ENCODE results near the gene ICAM4. TPM values are rescaled to one million over a fixed set of nuclear protein-coding genes. Genes with fewer than 3 reads are reported as not detected.
"Not testable (repeated sequence)": the region's sequence is repeated elsewhere in the genome, so short reads cannot be mapped to it uniquely, and the experiment has no call there.

The ICAM4 gene
- 0.35 and 0.69 TPM in 2 replicates for total RNA-seq

GRCh38 chr19:10286803-10287737 is at the start of gene ICAM4:
TSS of gene ICAM4 (plus strand) at chr19:10286955. CDS start at chr19:10287013, 58 bp downstream.
- no peak for DNase-seq (ENCODE audit: low read depth)

DNA sequence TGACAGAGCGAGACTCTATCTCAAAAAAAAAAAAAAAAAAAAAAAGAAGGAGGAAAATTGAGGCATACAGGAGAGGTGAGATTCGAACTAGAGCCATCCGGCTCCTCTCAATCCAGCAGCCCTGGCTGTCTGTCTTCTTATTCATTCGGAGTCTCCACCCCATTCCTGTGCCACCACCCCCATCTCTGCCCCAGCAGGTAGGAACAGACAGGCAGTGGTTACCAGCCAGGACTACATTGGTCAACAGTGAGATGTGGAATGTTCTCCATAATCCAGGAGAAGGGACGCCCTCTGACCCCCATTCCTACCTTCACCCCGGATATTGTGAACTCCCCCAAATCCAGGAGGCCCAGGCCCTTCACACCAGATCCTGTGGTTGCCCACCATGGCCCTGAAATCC is 49.1 kb upstream of the ICAM4 start:
- no peak for DNase-seq (ENCODE audit: low read depth)

GRCh38 chr19:10238172-10238783 is 48.5 kb upstream of the ICAM4 start:
- no peak for DNase-seq (ENCODE audit: low read depth)

- not testable (repeated sequence) for DNase-seq (ENCODE audit: low read depth)
These were observed 44.8 kb upstream of the ICAM4 start for GRCh38 chr19:10241826-10242449.

GRCh38 chr19:10243606-10244005 is 43.1 kb upstream of the ICAM4 start:
- no peak for DNase-seq (ENCODE audit: low read depth)

- no peak for DNase-seq (ENCODE audit: low read depth)
These were observed 41.4 kb upstream of the ICAM4 start for GRCh38 chr19:10245189-10245939.

DNA sequence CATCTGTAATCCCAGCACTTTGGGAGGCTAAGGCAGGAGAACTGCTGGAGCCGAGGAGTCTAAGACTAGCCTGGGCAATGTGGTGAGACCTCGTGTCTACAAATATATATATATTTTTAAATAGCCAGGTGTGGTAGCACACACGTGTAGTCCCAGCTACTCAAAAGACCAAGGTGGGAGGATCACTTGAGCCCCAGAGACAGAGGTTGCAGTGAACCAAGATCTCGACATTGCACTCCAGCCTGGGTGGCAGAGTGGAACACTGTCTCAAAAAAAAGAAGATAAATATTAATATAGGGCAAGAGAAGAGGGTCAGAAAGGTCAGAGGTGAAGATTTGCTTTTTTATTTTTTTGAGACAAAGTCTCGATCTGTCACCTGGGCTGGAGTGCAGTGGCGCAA is 40.2 kb upstream of the ICAM4 start:
- no peak for DNase-seq (ENCODE audit: low read depth)

GRCh38 chr19:10251792-10252694 is 34.7 kb upstream of the ICAM4 start, which contains the start of gene MRPL4:
TSS of gene MRPL4 (plus strand) at chr19:10252214. CDS start at chr19:10252254, 40 bp downstream.
- DNase-seq (ENCODE audit: low read depth), result peak; percentile 99

DNA sequence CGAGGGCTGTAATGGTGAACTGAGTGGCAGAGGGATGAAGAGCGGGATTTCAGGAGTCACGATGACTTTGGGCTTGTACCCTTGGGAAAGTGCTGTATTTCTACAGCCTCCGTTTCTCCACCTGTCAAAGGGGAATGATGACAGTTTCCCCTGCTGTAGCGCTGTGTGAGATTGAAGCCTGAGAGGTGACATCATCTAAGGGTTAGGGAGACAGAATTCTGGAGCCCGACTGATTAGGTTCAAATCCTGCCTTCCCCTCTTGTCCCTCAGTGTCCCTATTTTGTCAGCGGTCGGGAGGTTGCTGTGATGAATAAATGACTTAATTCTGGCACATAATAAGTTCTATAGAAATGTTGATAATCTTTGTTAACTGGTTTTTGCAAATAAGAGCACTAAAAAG is 34.0 kb upstream of the ICAM4 start:
- DNase-seq (ENCODE audit: low read depth), result no peak

DNA sequence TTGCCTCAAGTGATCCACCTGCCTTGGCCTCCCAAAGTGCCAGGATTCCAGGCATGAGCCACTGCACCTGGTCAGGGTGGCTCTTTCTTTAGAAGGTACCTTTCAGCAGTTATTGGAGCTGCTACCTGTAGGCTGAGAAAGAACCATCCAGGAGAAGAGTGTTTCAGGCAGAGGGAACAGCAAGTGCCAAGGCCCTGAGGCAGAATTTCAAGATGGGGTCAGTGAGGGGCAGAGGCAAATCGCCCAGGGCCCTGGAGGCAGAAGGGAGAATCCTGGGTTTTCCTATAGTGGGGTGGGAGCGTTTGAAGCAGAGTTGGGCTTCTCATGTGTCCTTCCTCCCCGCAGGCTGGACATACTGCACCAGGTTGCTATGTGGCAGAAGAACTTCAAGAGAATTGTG is 32.5 kb upstream of the ICAM4 start:
- DNase-seq (ENCODE audit: low read depth), result no peak

DNA sequence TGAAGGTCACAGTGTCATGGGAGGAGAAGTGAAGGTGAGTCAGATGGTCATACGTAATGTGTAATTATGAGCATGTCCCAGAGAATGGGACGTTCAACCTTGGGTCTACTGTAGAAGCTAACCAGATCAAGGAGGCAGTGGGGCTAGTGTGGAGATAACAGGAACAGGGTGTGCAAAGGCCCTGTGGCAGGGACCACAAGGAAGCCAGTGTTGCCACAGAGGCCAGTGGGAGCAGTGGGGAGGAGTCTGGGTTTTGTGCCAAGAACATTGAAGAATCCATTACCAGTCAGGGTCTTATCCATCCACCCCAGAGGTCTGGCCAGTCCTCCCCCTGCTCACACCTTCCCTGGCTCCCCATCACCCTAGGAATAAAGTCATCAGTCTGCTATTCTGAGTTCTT is 31.4 kb upstream of the ICAM4 start:
- no peak for DNase-seq (ENCODE audit: low read depth)

DNA sequence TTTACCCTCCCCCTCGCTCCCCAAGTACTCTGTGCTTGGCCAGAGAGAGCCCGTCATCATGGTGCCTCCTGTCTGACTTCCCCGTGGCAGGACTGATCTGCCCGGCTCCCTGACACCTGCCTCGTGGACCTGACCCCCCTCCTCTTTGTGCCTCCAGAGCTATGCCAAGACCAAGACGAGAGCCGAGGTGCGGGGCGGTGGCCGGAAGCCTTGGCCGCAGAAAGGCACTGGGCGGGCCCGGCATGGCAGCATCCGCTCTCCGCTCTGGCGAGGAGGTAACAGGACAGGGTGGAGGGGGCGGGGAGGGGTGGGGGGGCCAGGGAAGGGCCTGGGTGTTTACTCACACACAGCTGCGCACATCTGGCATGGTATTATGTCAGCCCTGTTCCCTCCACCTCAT is 30.2 kb upstream of the ICAM4 start:
- no peak for DNase-seq (ENCODE audit: low read depth)

- DNase-seq (ENCODE audit: low read depth), result no peak
These were observed 29.7 kb upstream of the ICAM4 start for GRCh38 chr19:10256970-10257615.

- no peak for DNase-seq (ENCODE audit: low read depth)
These were observed 28.6 kb upstream of the ICAM4 start for GRCh38 chr19:10258080-10258710.

DNA sequence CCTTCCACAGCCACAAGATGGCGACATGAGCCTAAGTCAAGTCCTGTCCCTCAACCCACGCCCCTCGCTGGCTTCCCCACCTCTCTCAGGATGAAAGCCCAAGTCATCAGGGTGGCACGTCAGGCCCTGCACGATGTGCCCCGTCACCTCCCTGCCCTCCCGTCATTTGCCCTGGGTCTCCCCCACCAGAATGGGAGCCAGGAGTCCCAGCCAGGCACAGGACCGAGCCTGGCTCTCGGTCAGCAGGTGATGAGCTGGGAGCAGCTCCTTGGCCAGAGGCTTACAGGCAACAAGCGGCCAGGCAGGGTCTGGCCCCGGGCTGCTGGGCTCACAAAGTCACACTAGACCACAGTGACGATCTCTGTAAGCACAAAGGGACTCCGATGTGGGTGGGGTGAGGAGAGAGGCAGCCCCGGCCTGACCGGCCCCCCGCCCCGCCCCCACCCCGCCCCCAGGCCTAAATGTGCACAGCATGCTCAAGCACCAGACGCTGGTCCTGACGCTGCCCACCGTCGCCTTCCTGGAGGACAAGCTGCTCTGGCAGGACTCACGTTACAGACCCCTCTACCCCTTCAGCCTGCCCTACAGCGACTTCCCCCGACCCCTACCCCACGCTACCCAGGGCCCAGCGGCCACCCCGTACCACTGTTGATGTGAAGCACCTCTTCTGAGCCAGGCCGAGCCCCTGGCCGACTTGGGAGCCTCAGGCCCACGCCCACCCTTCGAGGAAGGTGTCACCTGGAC is 27.4 kb upstream of the ICAM4 start:
- DNase-seq (ENCODE audit: low read depth), result peak; percentile 86

- peak; percentile 89 for DNase-seq (ENCODE audit: low read depth)
These were observed 26.6 kb upstream of the ICAM4 start for GRCh38 chr19:10260141-10260584.

GRCh38 chr19:10262771-10263170 is 24.0 kb upstream of the ICAM4 start:
- no peak for DNase-seq (ENCODE audit: low read depth)

- DNase-seq (ENCODE audit: low read depth), result no peak
These were observed 20.0 kb upstream of the ICAM4 start for GRCh38 chr19:10266706-10267105.

GRCh38 chr19:10268071-10268470 is 18.7 kb upstream of the ICAM4 start:
- DNase-seq (ENCODE audit: low read depth), result no peak

Data from renal cortical epithelial cell (primary cell).